ENCODE measurements around the gene PTCH2. TPM values are rescaled to one million over a fixed set of nuclear protein-coding genes. Genes with fewer than 3 reads are reported as not detected.
"Not testable (repeated sequence)": the region's sequence is repeated elsewhere in the genome, so short reads cannot be mapped to it uniquely, and the experiment has no call there.

The PTCH2 gene
- total RNA-seq, 4 donors from 2014 or later, result 0.27 to 2.5 (median 0.79) TPM

GRCh38 chr1:44827197-44828002 lies 15.7 kb downstream of the PTCH2 start:
- Histone ChIP-seq H3K27me3 (no peaks in the 10 kb centered on the region), H3K4me1 (no peaks in the 10 kb centered on the region), H3K9me3 (no peaks in the 10 kb centered on the region), H3K4me3 (no peak overlapping the region), H3K27ac (no peak overlapping the region), H3K36me3 (no peaks in the 10 kb centered on the region)
- TF ChIP-seq POLR2A (IDR thresholded peaks at IDR 0.05) (no peak), CTCF (IDR thresholded peaks at IDR 0.05) (no peak)
- no peak for DNase-seq

DNA sequence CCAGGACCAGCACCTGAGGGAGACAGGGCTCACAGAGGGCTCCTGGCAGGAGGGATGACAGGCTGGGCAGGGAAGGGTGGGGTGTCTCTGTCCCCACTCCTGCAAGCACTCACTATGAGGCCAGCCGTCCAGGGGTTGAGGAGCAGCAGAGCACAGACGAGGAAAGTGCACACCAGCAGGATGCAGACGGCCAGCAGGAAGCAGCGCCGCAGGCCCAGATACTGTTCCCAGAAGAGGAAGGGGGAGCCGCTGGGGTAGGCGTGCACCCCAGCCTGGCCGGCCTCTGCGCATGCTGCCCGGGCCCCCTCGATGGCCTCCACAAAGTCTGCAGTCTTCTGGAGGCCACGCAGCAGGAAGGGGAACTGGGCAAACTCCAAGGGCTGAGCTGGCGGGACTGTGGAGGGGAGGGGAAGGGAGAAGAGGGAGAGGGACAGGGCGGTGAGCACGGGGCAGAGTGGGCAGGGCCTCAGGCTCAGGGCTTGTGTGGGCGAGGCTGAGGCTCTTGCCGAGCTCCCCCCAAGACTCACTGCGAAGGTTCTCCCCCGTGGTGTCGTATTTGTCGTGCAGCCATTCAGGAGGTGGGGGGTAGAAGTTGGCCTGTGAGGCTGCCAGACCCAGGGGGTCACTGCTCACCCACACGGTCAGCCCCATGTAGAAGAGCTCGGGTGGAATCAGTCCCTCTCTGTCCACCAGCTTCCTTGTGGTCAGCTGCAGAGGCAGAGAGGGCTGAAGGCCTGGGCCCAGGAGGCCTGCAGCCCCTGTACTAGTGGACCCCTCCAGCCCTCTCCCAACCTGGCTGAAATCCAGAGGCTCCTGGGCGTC lies 16.5 kb downstream of the PTCH2 start:
- peak overlapping the region in 2 of 4 donors; percentile 19 to 30 for H3K27ac ChIP-seq

DNA sequence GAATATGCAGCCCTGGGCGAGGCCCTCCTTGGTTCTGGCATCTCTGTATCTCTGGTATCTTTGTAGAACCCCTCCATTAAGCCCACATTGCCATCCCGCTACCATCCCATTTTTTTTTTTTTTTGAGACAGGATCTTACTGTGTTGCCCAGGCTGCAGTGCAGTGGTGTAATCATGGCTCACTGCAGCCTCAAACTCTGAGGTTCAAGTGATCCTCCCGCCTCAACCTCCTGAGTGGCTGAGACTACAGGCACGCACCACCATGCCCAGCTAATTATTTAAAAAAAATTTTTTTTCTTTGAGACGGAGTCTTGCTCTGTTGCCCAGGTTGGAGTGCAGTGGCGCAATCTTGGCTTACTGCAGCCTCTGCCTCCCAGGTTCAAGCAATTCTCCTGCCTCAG lies 18.7 kb downstream of the PTCH2 start:
- peak in 1 of 3 donors; percentile 9 for DNase-seq
- H3K27ac ChIP-seq, H3K36me3 ChIP-seq, H3K27me3 ChIP-seq, H3K4me3 ChIP-seq, H3K9me3 ChIP-seq: not testable (repeated sequence)
- H3K4me1 ChIP-seq, result peaks cover 0 to 10% (median 0%) of the 10 kb centered on the region in 4 donors

More for the DNA sequence above, 16.5 kb downstream of the PTCH2 start:
- no peak for TF ChIP-seq CTCF (IDR thresholded peaks at IDR 0.05)
- TF ChIP-seq POLR2A (IDR thresholded peaks at IDR 0.05), result no peak
- H3K4me1 ChIP-seq, result no peaks in the 10 kb centered on the region
- H3K9me3 ChIP-seq, result no peaks in the 10 kb centered on the region
- no peaks in the 10 kb centered on the region for H3K36me3 ChIP-seq
- no peaks in the 10 kb centered on the region for H3K27me3 ChIP-seq
- no peak overlapping the region for H3K4me3 ChIP-seq
- no peak for DNase-seq

DNA sequence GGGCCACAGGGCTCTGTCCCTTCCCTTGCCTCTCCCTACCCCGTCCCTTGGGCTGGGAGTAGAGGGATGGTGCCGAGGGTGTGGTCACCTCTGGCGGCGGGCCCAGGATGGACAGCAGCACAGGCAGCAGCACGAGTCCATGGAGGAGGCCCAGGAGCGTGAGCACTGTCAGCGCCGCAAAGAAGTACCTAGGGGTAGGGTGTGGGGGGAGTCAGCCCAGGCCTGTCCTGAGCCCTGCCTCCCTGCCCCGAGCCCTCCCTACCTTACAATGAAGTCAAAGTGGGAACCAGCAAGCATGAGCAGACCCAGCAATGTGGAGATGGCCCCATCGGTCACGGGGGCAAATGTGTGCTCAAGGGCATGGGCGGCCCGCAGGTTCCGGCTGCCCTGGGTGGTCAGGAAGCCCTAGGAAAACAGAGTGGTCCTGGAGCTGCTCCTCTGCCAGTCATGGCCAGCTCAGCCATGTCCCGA lies 20.0 kb downstream of the PTCH2 start:
- TF ChIP-seq POLR2A (IDR thresholded peaks at IDR 0.05) (no peak), CTCF (IDR thresholded peaks at IDR 0.05) (no peak)
- Histone ChIP-seq H3K27ac (no peak overlapping the region), H3K9me3 (no peaks in the 10 kb centered on the region), H3K27me3 (no peaks in the 10 kb centered on the region), H3K4me1 (peaks cover 0 to 10% (median 2%) of the 10 kb centered on the region in 4 donors), H3K4me3 (no peak overlapping the region), H3K36me3 (no peaks in the 10 kb centered on the region)
- DNase-seq, result peak in 1 of 3 donors; percentile 44

GRCh38 chr1:44822131-44822701 lies 20.8 kb downstream of the PTCH2 start:
- DNase-seq, result peak in 1 of 3 donors; percentile 47
- TF ChIP-seq POLR2A (IDR thresholded peaks at IDR 0.05), result no peak
- TF ChIP-seq CTCF (IDR thresholded peaks at IDR 0.05), result no peak
- Histone ChIP-seq H3K36me3 (no peaks in the 10 kb centered on the region), H3K27me3 (no peaks in the 10 kb centered on the region), H3K4me3 (no peak overlapping the region), H3K27ac (no peak overlapping the region), H3K9me3 (no peaks in the 10 kb centered on the region), H3K4me1 (peaks cover 0 to 10% (median 2%) of the 10 kb centered on the region in 4 donors)

Data from Peyer's patch (tissue), 4 donors.